HG02870 (cell line): ENCODE results near the gene RINL.

Experiments used
- ATAC-seq: cut with Tn5 transposase; IDR thresholded peaks from one replicate; pipeline ENCODE4 v1.9.1; 2021; ENCODE audit warnings: mild to moderate bottlenecking, moderate library complexity; ENCODE audit not compliant: unreplicated experiment

Gene RINL, protein sequence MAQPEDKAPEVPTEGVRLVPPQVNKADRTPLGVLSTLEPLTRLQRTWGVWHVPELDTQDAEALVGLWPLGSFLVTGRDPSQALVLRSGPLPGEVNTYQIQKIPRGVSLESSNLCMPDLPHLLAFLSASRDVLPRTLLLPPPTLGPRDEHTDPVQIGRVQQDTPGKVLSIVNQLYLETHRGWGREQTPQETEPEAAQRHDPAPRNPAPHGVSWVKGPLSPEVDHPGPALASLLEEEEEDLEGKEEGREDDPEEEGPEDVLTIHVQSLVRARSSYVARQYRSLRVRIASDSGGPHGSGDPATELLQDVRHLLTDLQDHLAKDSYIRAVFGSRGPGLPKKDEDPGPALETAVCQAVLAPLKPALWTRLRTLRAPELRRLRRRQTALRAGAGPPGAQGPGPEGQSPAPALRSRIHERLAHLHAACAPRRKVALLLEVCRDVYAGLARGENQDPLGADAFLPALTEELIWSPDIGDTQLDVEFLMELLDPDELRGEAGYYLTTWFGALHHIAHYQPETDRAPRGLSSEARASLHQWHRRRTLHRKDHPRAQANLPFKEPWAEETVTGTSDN

DNA sequence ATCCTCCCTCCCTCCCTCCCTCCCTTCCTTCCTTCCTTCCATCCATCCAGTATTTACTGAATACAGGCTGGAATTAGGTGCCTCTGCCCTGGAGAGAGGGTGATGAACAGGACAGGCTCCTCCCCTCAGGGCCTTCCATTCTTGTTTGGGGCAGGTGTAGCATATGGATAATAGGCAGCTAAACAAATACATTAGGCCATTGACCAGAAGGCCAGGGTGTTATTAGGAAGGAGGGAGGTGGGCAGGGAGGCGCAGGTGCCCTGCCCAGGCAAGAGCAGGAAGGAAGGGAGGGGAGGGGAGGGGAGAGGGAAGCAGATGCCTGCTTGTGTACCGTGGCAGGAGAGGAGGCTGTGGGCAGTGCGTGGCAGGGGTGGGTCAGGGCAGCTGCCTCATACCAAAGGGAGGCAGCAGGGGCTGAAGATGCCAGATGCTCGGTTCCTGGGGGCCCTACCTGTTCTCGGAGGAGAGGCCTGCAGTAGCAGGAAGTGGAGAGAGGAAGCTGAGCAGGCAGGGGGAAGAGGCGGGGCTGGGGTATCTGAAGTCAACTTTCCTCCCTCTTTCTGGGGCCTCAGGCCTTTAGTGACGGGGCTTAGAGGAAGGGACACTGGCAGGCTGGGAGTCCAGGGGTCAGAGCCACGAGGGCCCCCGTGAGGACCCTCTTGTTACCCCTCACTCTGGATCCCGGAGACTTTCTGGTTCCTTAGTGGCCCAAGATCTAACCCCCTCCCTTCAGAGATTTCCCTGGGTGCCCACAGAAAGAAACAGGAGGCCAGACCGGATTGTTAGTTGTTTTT lies at the start of gene RINL:
TSS of gene RINL (minus strand) at position 495 of the 794 bp plus-strand sequence. CDS start 1,533 bp downstream, outside the sequence.
- no peak for ATAC-seq

DNA sequence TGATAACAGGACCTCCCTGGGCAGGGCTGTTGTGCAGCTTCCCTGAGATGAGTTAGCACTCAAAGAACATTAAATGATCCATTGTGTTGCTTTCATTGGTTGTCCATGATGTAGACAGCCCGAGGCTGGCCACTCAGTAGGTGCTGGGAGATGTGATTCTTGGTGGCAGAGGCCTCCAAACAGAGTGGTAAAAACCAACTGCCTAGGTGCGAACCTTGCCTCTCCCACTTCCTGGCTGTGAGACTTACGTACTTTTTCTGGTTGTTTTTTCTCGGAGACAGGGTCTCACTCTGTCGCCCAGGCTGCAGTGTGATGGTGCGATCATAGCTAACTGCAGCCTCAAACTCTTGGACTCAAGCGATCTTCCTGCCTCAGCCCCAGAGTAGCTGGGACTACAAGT lies 46.3 kb upstream of the RINL start:
- no peak for ATAC-seq

DNA sequence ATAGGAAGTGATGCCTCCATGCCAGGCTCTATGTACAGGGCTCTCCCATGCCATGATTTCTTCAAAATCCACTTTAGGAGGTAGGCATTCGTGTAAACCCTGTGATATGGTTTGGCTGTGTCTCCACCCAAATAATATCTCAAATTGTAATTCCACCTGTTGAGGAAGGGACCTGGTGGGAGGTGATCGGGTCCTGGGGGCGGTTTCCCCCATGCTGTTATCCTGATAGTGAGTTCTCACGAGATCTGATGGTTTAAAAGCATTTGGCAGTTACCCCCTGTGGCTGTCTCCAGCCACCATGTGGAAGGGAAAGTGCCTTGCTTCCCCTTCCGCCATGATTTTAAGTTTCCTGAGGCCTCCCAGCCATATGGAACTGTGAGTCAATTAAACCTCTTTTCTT lies 44.4 kb upstream of the RINL start:
- no peak for ATAC-seq

DNA sequence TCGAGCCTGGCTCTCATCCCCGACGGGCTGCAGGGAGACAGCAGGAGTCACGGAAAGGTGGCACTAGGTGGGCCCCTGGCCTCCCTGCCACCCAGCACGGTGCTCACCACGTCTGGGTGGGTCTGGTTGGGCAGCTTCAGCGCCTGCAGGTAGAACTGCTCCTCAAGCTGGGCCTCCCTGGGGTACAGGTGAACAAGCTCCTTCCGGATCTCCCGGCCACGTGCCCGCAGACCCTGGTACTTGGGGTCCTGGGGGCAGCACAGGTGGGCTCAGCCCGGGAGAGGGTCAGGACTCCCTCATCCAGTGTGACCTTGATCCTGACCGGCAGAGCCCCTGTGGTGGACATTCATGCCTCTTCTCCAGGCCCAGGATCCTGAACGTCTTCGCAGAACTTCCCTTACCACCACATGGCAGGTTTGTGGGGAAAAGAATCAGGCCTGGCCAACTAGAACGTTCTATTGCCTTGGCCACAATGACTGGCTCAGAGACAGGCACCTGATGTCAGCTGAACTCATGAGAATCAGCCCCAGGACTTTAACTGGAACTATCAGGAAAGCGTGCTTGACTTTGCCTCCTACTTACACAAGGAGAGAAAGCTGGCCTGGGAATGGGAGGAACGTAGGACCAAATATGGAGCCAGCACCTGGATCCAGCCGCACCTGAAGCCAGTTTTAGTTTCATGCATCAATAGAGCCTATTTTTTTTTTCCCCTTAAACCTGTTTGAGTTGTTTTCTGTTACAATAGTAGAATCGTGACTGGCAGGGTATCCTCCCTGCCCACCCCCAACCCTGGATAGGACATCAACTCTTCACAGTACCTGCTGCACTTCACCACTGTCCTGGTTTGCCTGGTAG lies 43.6 kb upstream of the RINL start:
- ATAC-seq = no peak

DNA sequence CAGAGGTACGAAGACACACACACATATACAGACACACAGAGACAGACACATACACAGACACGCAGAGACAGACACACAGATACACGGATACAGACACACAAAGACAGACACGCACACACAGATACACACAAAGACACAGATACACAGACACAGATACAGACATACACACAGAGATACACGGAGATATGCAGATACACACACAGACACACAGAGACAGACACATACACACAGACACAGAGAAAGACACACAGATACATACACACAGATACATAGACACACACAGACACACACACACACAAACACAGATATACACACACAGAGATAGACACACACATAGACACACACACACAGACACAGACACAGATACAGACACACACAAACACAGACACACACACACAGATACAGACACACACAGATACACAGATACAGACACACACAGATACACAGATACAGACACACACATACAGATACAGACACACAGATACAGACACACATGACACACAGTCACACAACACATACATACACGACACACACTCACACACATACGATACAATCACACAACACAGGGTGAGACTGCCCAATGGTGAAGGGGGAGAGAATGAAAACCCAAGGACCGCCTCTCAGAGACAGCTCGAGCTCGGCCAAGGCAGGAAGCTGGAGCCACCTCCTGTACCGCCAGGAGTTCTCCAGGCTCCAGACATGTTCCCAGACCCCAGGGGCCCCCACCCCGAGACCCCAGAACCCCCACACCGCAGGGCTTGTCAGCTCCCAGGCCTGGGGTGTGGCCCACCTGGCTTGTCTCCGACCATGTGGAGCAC lies 42.7 kb upstream of the RINL start:
- ATAC-seq = no peak

DNA sequence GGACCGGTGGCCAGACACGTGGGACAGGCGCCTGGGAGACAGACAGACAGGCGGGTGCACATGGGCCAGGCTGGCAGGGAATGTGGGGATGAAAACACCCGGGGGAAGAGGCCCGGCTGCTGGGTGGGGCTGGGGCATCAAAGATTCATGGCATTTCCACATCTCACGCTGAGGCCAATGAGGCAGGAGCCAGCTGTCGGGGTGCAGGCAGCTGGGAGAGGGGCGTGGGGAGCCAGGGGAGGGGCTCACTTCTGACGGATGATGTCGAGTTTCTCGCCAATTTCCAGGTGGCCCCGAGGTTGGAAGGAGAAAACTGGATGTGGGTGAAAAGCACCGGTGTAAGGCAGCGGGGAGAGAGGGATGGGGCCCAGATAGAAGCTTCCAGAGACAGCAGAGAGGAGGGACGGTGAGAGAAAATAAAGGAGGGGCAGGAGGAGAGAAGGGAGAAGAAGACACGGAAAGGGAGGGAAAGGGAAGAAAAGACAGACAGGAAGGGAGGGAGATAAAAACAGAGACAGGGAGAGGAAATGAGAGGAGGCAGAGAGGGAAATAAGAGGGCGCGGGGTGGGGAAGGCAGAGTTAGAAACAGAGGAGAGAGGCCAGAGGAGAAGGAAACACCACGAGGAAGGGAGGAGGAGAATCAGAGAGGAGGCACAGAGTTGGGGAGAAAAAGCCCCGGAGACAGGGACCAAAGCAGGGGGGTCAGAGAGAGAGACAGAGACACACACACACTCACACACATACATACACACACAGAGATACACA lies 41.9 kb upstream of the RINL start:
- no peak for ATAC-seq

DNA sequence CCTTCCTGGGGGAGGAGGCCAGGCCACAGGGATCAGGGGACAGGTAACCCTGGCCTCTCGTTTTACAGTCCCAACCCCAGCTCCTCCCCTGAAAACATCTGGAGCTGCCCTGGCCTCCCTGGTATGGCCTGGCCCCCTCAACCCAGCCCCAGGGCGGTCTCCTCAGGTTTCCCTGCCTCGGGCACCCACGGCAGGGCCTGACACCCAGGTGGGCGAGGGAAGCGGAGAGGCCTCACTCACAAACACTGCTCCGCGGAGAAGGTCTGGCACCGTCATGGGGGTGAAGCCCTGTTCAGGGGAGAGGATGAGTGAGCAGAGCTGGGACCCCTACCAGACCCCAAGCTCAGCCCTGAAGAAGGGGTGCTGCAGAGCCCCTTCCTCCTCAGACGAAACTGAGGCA lies 40.5 kb upstream of the RINL start:
- no peak for ATAC-seq

DNA sequence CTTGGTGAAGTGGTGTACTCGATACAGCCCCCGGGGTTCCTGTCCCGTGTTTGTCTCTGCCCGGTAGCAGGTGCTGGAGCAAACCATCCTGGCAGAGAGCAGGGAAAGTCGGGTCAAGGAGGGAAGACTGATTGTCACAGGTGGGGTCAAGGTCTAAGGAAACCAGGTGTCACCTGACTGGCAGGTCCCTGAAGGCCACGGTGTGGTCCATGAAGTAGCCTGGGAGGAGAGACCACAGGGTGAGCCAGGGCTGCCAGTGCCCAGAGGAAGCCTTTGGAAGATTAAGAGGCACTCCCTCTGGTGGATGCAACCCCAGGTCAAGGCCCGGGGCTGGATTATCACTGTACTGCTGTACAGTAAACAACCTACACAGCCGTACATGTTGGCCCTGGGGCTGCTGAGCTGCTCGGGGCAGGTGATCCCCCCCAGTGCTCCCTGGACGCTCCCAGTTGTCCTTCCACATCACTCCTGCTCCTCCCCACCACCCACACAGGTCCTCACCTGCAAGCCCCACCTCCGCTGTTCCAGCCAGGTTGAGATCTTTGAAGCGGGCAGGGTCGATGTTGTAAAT lies 39.9 kb upstream of the RINL start:
- ATAC-seq = no peak

DNA sequence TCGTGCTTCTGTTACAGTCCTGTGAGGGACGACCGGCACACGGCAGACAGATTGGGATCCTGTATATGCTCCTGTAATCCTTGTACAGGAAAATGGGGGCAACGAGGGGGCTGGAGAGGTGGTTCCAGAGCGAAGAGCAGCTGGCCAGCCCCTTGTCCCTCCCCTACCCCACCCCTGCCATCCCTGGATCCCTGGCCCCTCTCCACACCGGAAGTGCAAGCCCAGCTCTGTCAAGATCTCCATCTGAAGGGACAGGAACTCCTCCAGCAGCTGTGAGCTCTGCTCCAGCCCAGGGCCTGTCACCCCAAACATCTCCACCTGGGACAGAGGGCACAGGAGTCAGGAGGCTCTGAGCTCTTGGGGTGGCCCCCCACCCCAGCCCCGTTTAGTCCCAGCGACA lies 39.4 kb upstream of the RINL start:
- ATAC-seq = no peak

DNA sequence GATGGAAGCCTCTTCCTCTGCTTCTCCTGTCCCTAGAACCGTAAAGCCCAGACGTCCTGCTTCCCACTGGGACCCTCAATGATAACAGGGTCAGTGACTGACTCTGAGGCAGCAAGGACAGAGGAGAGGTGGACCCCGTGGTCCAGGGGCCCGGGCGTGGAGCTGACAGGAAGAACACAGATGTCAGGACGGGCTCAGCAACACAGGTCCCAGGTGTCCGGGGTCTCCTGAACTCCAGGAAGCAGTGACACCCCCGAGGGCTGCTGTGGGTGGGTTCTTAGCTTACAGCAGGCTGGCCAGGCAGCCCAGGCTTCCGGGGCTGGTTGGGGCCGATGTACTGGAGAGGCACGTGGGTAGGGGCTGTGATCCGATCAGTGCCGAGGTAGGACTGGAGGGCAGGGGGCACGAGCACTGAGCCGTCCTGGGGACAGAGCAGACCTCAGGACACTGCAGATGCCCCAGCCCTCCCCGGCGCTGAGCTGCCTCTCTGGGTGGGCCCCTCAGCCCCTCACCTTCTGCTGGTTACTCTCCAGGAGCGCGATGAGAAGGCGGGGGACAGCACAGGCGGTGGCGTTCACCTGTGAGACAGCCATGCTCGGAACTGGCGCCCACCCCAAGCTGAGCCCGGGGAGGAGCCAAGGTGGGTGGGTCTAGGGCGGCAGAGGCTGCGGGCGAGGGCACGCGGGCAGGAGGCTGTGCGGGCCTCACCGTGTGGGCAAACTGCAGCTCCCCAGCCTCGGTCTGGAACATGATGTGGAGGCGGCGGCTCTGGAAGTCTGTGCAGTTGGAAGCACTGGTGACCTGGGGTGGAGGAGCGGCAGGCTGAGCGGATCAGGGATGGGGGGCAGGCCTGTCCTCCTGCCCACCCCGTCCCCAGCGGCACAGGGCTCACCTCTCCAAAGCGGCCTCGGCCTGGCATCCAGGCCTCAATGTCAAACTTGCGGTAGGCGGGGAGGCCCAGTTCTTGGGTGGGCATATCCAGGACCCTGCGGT lies 37.5 kb upstream of the RINL start:
- ATAC-seq = no peak

DNA sequence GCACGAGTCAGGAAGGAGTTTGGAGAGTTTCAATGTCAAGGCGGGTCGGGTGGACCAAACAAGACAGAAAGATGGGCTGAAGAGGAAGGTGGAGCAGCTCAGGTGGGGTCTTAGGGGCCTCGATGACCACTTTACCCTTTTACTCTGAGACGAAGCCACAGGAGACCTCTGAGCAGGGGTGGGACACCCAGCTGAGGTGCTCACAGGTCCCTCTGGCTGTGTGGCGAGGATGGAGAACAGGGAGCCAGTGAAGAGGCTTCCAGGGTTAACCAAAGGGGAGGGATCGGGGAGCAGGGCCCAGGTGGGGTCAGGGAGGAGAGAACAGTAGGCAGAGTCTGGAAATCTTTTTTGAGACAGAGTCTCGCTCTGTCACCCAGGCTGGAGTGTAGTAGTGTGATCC lies 35.9 kb upstream of the RINL start:
- no peak for ATAC-seq

DNA sequence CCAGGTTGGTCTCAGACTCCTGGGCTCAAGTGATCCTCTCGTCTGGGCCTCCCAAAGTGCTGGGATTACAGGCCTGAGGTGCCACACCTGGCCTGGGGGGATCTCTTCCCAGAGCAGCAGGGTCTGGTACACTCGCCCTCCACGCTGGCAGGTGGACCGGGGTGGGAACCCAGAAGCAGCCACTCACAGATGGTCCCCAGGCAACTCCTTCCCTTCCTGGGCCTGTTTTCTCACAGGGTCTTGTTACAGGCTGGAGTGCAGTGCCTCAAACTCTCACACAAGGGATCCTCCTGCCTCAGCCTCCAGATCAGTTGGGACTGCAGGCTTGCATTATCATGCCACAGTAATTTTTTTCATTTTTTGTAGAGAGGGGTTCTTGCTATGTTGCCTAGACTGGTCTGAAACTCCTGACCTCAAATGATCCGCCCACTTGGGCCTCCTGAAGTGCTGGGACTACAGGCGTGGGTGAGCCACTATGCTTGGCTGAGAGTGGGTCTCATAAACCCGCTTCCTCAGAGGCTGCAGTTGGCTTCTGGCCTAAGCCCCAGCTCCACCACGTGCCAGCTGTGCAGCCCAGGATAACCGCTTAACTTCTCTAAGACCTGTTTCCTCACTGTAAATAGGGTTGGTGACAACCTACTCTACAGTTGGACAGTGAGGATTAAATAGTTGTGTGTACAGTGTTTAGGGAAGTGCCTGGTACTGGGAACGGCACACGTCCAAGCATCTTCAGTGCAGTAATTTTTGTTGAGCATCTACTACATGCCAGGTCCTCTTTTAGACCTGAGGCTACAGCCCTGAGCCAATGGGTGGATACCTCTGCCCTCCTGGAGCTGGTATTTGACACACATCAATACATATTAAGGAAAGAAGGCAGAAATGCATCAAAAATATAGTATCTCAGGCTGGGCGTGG lies 34.8 kb upstream of the RINL start:
- ATAC-seq = no peak

DNA sequence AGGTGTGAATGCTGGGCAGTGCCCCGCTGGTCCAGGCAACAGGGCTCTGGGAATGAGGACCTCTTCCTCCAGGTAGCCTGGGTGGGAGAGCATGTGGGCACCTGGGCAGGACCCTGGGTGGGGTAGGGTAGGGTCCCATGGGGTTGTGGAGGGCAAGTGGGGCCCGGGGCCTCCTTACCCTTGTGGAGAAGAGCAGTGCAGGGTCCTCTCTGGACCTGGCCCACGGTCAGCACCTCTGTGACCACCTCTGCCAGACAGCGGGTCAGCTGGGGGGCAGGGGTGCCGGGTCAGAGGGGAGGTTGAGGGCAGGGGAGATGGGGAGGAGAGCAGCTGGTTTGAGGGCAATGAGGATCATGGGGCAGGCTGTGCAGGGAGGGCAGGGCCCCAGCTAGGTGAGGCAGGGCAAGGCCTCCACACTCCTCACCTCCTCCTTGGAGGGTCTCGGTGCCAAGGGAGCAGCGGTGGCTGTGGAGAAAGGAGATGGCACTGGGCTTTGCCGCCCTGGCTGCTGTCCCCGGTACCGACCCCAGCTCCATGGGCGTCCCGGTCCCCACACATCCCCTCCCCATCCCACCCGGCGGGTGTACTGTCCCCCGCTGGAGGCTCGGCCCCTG lies 33.4 kb upstream of the RINL start:
- ATAC-seq = no peak

DNA sequence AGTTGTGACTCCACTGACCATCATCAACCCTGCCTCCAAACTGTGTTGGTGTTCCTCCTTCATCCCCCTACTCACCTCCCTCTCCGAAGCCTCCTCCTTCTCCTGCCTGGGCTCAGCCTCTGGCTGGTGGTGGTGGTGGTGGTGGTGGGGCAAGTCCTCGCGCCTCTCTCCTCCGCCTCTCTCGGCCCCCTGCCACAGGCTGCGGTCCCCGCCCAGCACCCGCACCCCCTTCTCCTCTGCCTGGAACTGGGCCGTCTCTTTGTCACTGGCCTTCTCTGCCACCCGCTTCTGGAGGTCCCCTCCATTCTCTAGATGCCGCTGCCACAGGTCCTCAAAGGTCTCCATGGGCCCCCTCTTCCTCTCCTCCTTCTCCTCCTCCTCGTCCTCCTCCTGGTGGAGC lies 32.4 kb upstream of the RINL start:
- no peak for ATAC-seq

DNA sequence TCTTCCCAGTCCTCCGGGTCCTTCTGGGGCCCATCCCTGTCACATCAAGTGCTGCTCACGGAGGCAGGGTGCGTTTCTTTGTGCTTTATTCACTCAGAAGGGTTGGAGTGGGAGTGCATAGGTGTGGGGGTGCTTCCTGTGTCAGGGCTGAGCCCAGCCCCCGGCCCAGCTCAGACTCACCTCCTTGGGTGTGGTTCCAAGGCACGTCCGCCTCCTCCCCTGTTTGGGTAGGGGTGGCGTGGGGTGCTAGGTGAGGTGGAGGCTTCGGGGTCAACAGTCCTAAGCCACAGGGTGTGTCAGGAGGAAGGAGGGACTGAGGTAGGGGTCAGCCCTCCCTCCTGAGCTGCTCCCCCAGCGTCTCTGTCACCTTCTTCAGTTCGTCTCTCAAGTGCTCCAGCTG lies 30.8 kb upstream of the RINL start:
- ATAC-seq = no peak

DNA sequence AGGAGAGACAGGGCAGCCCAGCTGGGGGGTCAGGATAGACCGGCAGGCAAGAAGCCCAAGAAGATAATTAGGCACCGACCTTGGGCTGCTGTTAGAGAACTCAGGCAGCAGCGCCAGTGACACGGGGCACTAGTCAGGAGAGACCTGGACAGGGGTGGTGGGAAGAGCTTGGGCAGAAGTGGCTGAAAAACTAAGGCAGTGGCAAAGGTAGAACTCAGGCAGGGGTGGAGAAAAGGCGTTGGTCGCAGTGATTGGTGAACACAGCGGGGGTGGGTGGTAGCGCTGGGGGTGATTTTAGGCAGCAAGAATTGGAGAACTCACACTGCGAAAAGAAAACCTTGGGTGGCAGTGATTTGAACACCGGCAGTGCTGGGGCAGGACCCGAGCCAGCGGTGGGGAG lies 29.6 kb upstream of the RINL start:
- no peak for ATAC-seq
